HG02852 (cell line): ENCODE measurements around the gene ZCCHC17.
"Not testable (repeated sequence)": the region's sequence is repeated elsewhere in the genome, so short reads cannot be mapped to it uniquely, and the experiment has no call there.

Experiments
- ATAC-seq: cut with Tn5 transposase; IDR thresholded peaks from one replicate; pipeline ENCODE4 v1.9.1; 2021; ENCODE audit warnings: mild to moderate bottlenecking, moderate library complexity; ENCODE audit not compliant: unreplicated experiment

Gene ZCCHC17

GRCh38 chr1:31368611-31369107, 71.8 kb downstream of the ZCCHC17 start:
- no peak for ATAC-seq

- ATAC-seq: no peak
These were observed 73.2 kb downstream of the ZCCHC17 start for GRCh38 chr1:31370021-31370420.

- no peak for ATAC-seq
These were observed 73.7 kb downstream of the ZCCHC17 start for GRCh38 chr1:31370565-31370964.

GRCh38 chr1:31371121-31371959, 74.5 kb downstream of the ZCCHC17 start:
- ATAC-seq: no peak

GRCh38 chr1:31372051-31372450, 75.2 kb downstream of the ZCCHC17 start:
- ATAC-seq: no peak

- no peak for ATAC-seq
These were observed 75.9 kb downstream of the ZCCHC17 start for GRCh38 chr1:31372751-31373055.

GRCh38 chr1:31373056-31373896, 76.4 kb downstream of the ZCCHC17 start, which contains the start of gene FABP3:
TSS of gene FABP3 (minus strand) at chr1:31373076. CDS start at chr1:31373014, 62 bp downstream.
- ATAC-seq: no peak

GRCh38 chr1:31373897-31374486, 77.2 kb downstream of the ZCCHC17 start:
- no peak for ATAC-seq

GRCh38 chr1:31374511-31375196, 77.8 kb downstream of the ZCCHC17 start:
- no peak for ATAC-seq

- ATAC-seq: no peak
These were observed 79.7 kb downstream of the ZCCHC17 start for GRCh38 chr1:31376375-31377134.

GRCh38 chr1:31377364-31377863, 80.6 kb downstream of the ZCCHC17 start:
- ATAC-seq: no peak

- no peak for ATAC-seq
These were observed 81.2 kb downstream of the ZCCHC17 start for GRCh38 chr1:31378001-31378400.

- ATAC-seq: no peak
These were observed 83.3 kb downstream of the ZCCHC17 start for GRCh38 chr1:31380181-31380580.

GRCh38 chr1:31381394-31382294, 84.8 kb downstream of the ZCCHC17 start:
- ATAC-seq: no peak

- ATAC-seq: no peak
These were observed 85.7 kb downstream of the ZCCHC17 start for GRCh38 chr1:31382379-31382989.

GRCh38 chr1:31383967-31384366, 87.1 kb downstream of the ZCCHC17 start:
- no peak for ATAC-seq

GRCh38 chr1:31386576-31387243, 89.9 kb downstream of the ZCCHC17 start:
- ATAC-seq: not testable (repeated sequence)

- ATAC-seq: no peak
These were observed 90.8 kb downstream of the ZCCHC17 start for GRCh38 chr1:31387612-31388011.
